ENCODE measurements around the gene FOXD4L6.
"Not testable (repeated sequence)": the region's sequence is repeated elsewhere in the genome, so short reads cannot be mapped to it uniquely, and the experiment has no call there.

- not testable (repeated sequence) for TF ChIP-seq CTCF (IDR thresholded peaks at IDR 0.05; ENCODE audit: low read depth, low read length, missing input control); EGR1 (IDR thresholded peaks at IDR 0.05; ENCODE audit: low read depth in 2 of 2); FOXA1 (IDR thresholded peaks at IDR 0.05); REST (IDR thresholded peaks at IDR 0.05); RAD21 (IDR thresholded peaks at IDR 0.05); MAX (IDR thresholded peaks at IDR 0.05); RXRA (IDR thresholded peaks at IDR 0.05); SP1 (IDR thresholded peaks at IDR 0.05); JUND (IDR thresholded peaks at IDR 0.05); ATF3 (IDR thresholded peaks at IDR 0.05); YY1 (IDR thresholded peaks at IDR 0.05)
Measured at GRCh38 chr9:41125936-41126335, 2.5 kb downstream of the FOXD4L6 start.

All from liver (tissue), 3 donors.